Caco-2 (cell line): ENCODE data around the gene PRG3. TPM values are rescaled to one million over a fixed set of nuclear protein-coding genes. Genes with fewer than 3 reads are reported as not detected.

ENCODE experiments used
- BruUV-seq: library from RNA; stranded (reverse); fragments of 400-500 nt; replicated peaks from 2 replicates; lab custom pipeline; 2021; lab: Mats Ljungman, UMichigan
- CTCF ChIA-PET: fragments of 300-600 bp; sonication (Branson Sonifier 250); formaldehyde crosslinking; loops from one replicate; lab custom pipeline; 2022; ENCODE audit warnings: antibody characterized with exemption; lab: Charles Lee
- POLR2A ChIA-PET: fragments of 300-600 bp; sonication (Branson Sonifier 250); formaldehyde crosslinking; loops from one replicate; lab custom pipeline; 2022; ENCODE audit warnings: antibody characterized with exemption; lab: Charles Lee
- DNase-seq, 2 experiments: peaks; one replicate each; pipeline versions ENCODE4 v3.0.0 to v3.0.0-alpha.2; 2020 to 2022
- H3K27me3 ChIP-seq: replicated peaks from 2 replicates; pipeline ENCODE4 v1.6.0; 2011; ENCODE audit warnings: low read length; ENCODE audit not compliant: control insufficient read depth, insufficient read depth
- H3K36me3 ChIP-seq: 2 replicates; pipeline ENCODE4 v1.5.1; 2011; ENCODE audit warnings: low read length; ENCODE audit not compliant: control insufficient read depth, insufficient read depth
- H3K4me1 ChIP-seq: fragments of 250-450 bp; sonication (Bioruptor Pico); 2 replicates; pipeline ENCODE4 v1.5.1; 2020; ENCODE audit warnings: mild to moderate bottlenecking
- H3K4me3 ChIP-seq: 2 replicates; pipeline ENCODE4 v1.5.1; 2011; ENCODE audit warnings: low read depth, mild to moderate bottlenecking, control low read depth, low read length
- H3K9me3 ChIP-seq: fragments of 250-450 bp; sonication (Bioruptor Pico); 2 replicates; pipeline ENCODE4 v1.5.1; 2020; ENCODE audit warnings: mild to moderate bottlenecking, moderate library complexity
- H3K27ac Mint-ChIP-seq: one replicate; pipeline ENCODE4 v1.8.0; 2022; ENCODE audit warnings: mixed read lengths; ENCODE audit not compliant: unreplicated experiment
- H3K27me3 Mint-ChIP-seq: one replicate; pipeline ENCODE4 v1.8.0; 2022; ENCODE audit warnings: mixed read lengths; ENCODE audit not compliant: insufficient read depth, unreplicated experiment
- H3K36me3 Mint-ChIP-seq: one replicate; pipeline ENCODE4 v1.8.0; 2022; ENCODE audit warnings: mild to moderate bottlenecking, mixed read lengths; ENCODE audit not compliant: insufficient read depth, unreplicated experiment
- H3K4me1 Mint-ChIP-seq: one replicate; pipeline ENCODE4 v1.8.0; 2022; ENCODE audit warnings: low read depth, mixed read lengths; ENCODE audit not compliant: unreplicated experiment
- H3K4me3 Mint-ChIP-seq: one replicate; pipeline ENCODE4 v1.8.0; 2022; ENCODE audit warnings: mild to moderate bottlenecking, moderate library complexity, mixed read lengths; ENCODE audit not compliant: unreplicated experiment
- H3K9me3 Mint-ChIP-seq: one replicate; pipeline ENCODE4 v1.8.0; 2022; ENCODE audit warnings: mixed read lengths; ENCODE audit not compliant: unreplicated experiment
- intact Hi-C: fragments of 100-400 bp; cut with micrococcal nuclease; formaldehyde crosslinking; loops from one replicate; pipeline ENCODE4 v1.10.0; 2022; ENCODE audit not compliant: unreplicated experiment
- total RNA-seq: library from RNA; stranded (reverse); gene quantifications from 2 replicates; pipeline ENCODE4 v1.2.3, GENCODE V29; 2022
- TF ChIP-seq, protein P1 (sequence below), 2 experiments: fragments of 200-600 bp in 1 of 2; IDR thresholded peaks; 1 replicate in 1 of 2; 2 replicates in 1 of 2; pipeline versions ENCODE4 v1.5.1 to v1.8.0; 2011 to 2022; ENCODE audit warnings: antibody characterized with exemption in 1 of 2, control low read depth in 1 of 2, inconsistent platforms in 1 of 2, low read depth in 1 of 2, low read length in 1 of 2, mild to moderate bottlenecking in 1 of 2, moderate library complexity in 1 of 2; ENCODE audit not compliant: insufficient read depth in 1 of 2, severe bottlenecking in 1 of 2, unreplicated experiment in 1 of 2

Gene PRG3
- total RNA-seq, 1 experiment from 2014 or later: not detected

DNA sequence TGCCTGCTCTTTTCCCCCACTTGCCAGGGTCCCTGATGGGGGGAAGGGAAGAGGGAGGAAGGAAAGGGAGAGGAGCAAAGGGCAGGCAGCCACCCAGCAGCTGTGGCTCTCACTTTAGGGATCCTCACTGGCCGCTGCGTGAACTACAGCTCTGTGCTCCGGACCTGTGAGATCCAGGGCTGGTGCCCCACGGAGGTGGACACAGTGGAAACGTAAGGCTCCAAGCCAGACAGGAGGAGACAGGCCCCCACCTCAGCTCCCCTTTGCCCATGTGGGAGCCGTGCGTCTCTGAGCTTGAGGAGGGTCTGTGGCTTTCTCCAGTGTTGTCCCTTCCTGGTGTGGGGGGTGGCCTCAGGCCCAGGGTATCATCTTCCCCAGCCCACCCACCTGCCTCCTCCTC, 32.9 kb downstream of the PRG3 start:
- no peak for DNase-seq
- H3K27me3 Mint-ChIP-seq: no peaks in the 10 kb centered on the region
- H3K36me3 Mint-ChIP-seq: no peaks in the 10 kb centered on the region
- H3K27ac Mint-ChIP-seq: no peak overlapping the region
- H3K9me3 ChIP-seq: no peaks in the 10 kb centered on the region
- no peaks in the 10 kb centered on the region for H3K9me3 Mint-ChIP-seq
- no peak overlapping the region for H3K4me3 Mint-ChIP-seq
- H3K4me1 ChIP-seq: peaks cover 6% of the 10 kb centered on the region; the same call in 1 of the 2 replicates
- H3K4me3 ChIP-seq: no peak overlapping the region
- intact Hi-C loops: loop anchor here (5.0 to 10.0 kb wide), 2 partner anchors 54 to 1177 kb away; no protein-coding TSS in a partner anchor
- TF ChIP-seq, protein P1, sequence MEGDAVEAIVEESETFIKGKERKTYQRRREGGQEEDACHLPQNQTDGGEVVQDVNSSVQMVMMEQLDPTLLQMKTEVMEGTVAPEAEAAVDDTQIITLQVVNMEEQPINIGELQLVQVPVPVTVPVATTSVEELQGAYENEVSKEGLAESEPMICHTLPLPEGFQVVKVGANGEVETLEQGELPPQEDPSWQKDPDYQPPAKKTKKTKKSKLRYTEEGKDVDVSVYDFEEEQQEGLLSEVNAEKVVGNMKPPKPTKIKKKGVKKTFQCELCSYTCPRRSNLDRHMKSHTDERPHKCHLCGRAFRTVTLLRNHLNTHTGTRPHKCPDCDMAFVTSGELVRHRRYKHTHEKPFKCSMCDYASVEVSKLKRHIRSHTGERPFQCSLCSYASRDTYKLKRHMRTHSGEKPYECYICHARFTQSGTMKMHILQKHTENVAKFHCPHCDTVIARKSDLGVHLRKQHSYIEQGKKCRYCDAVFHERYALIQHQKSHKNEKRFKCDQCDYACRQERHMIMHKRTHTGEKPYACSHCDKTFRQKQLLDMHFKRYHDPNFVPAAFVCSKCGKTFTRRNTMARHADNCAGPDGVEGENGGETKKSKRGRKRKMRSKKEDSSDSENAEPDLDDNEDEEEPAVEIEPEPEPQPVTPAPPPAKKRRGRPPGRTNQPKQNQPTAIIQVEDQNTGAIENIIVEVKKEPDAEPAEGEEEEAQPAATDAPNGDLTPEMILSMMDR (IDR thresholded peaks at IDR 0.05; ENCODE audit: insufficient read depth in 1 of 2, low read depth in 1 of 2, low read length in 1 of 2, severe bottlenecking in 1 of 2, unreplicated experiment in 1 of 2): no peak
- peaks cover 5% of the 10 kb centered on the region for H3K4me1 Mint-ChIP-seq
- H3K36me3 ChIP-seq: no peaks in the 10 kb centered on the region
- CTCF ChIA-PET: interaction anchor here (0.6 to 0.9 kb wide), 4 partner anchors 12 to 178 kb away, joined by 3 to 4 read pairs (median 4); no protein-coding TSS in a partner anchor
- BruUV-seq: no TSS peak
- POLR2A ChIA-PET: no interaction called here
- no peaks in the 10 kb centered on the region for H3K27me3 ChIP-seq

DNA sequence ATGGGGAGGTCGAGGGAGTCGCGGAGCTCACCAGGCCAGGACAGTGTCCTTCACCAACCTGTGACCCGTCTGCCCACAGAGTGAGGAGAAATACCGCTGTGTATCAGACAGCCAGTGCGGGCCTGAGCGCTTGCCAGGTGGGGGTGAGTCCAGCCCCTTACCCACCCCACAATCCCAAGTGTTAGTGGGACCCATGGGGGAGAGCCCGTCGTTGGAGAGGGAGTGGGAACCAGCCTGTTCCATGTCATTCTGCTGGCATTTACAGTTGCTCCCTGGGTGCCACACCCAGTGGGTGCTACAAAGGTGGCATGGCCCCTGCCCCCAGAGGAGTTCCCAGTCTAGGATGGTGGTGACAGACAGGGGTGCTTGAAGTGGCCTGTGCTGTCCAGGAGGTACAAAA, 33.6 kb downstream of the PRG3 start:
- Mint-ChIP-seq H3K4me3 (no peak overlapping the region), H3K27me3 (no peaks in the 10 kb centered on the region), H3K9me3 (no peaks in the 10 kb centered on the region), H3K36me3 (no peaks in the 10 kb centered on the region), H3K27ac (no peak overlapping the region), H3K4me1 (peaks cover 5% of the 10 kb centered on the region)
- no peak for DNase-seq
- Histone ChIP-seq H3K4me1 (peaks cover 6% of the 10 kb centered on the region; the same call in 1 of the 2 replicates), H3K4me3 (no peak overlapping the region), H3K9me3 (no peaks in the 10 kb centered on the region), H3K36me3 (no peaks in the 10 kb centered on the region), H3K27me3 (no peaks in the 10 kb centered on the region)
- POLR2A ChIA-PET: no interaction called here
- TF ChIP-seq, protein P1 (IDR thresholded peaks at IDR 0.05; ENCODE audit: insufficient read depth in 1 of 2, low read depth in 1 of 2, low read length in 1 of 2, severe bottlenecking in 1 of 2, unreplicated experiment in 1 of 2): no peak
- intact Hi-C loops: loop anchor here (5.0 to 10.0 kb wide), 2 partner anchors 55 to 1177 kb away; no protein-coding TSS in a partner anchor
- BruUV-seq: no TSS peak
- CTCF ChIA-PET: interaction anchor here (0.6 to 1.2 kb wide), 6 partner anchors 10 to 293 kb away, joined by 3 to 4 read pairs (median 3); no protein-coding TSS in a partner anchor

DNA sequence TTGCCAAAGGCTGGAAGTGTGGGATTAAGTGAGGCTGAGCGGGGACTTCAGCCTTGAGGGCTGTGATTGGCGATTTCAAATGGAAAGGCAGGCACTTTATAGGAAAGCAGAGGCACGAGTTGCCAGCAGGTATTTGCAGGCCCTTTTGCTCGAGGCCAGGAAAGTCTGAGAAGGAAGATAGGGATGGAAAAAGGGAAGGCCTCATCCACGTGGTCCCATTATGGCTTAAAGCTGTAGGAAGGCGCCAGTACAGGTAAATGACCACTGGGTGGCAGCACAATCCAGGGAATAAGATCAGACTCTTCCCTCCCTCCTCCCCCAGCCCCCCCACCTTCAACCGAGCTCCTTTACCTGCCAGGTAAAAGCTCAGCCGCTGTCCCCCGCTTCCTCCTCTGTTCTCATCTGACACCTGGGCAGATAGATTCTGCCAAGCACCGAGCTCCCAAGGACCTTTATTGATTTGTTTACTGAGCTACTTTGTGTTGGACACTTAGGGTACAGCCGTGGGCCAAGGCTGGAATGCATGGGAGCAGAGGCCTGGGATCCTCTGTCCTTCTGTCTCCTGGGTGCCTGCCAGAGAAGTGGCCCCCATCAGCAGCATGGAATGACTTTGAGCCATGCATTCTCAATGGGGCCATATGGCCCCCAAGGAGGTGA, 35.3 kb downstream of the PRG3 start:
- no peaks in the 10 kb centered on the region for H3K36me3 Mint-ChIP-seq
- H3K4me1 ChIP-seq: peaks cover 6% of the 10 kb centered on the region; the same call in 1 of the 2 replicates
- no peaks in the 10 kb centered on the region for H3K36me3 ChIP-seq
- BruUV-seq: no TSS peak
- TF ChIP-seq, protein P1 (IDR thresholded peaks at IDR 0.05; ENCODE audit: insufficient read depth in 1 of 2, low read depth in 1 of 2, low read length in 1 of 2, severe bottlenecking in 1 of 2, unreplicated experiment in 1 of 2): peak; percentile 78 to 86
- no peaks in the 10 kb centered on the region for H3K9me3 Mint-ChIP-seq
- CTCF ChIA-PET: interaction anchor here (0.6 to 2.5 kb wide), 35 partner anchors 8 to 415 kb away, joined by 3 to 39 read pairs (median 4); partner anchors contain the start of genes RTN4RL2, SSRP1, TIMM10 and UBE2L6
- no peaks in the 10 kb centered on the region for H3K9me3 ChIP-seq
- no peaks in the 10 kb centered on the region for H3K27me3 ChIP-seq
- H3K27me3 Mint-ChIP-seq: no peaks in the 10 kb centered on the region
- DNase-seq: peak; percentile 76 to 82
- H3K4me3 ChIP-seq: no peak overlapping the region
- H3K4me3 Mint-ChIP-seq: no peak overlapping the region
- intact Hi-C loops: loop anchor here (1.0 to 10.0 kb wide), 8 partner anchors 57 to 1179 kb away; no protein-coding TSS in a partner anchor
- H3K27ac Mint-ChIP-seq: no peak overlapping the region
- POLR2A ChIA-PET: interaction anchor here (0.6 to 0.9 kb wide), 2 partner anchors 34 to 940 kb away, joined by 3 read pairs; no protein-coding TSS in a partner anchor
- H3K4me1 Mint-ChIP-seq: peaks cover 7% of the 10 kb centered on the region
